CD4-positive, alpha-beta T cell treated with Interleukin-1 beta for 1 hour (primary cell): ENCODE data around the gene SLC2A9.

ENCODE experiments used
- DNase-seq, 2 donors: peaks; one replicate each; pipeline ENCODE4 v3.0.0-alpha.2; 2020 to 2022

SLC2A9 gene

DNA sequence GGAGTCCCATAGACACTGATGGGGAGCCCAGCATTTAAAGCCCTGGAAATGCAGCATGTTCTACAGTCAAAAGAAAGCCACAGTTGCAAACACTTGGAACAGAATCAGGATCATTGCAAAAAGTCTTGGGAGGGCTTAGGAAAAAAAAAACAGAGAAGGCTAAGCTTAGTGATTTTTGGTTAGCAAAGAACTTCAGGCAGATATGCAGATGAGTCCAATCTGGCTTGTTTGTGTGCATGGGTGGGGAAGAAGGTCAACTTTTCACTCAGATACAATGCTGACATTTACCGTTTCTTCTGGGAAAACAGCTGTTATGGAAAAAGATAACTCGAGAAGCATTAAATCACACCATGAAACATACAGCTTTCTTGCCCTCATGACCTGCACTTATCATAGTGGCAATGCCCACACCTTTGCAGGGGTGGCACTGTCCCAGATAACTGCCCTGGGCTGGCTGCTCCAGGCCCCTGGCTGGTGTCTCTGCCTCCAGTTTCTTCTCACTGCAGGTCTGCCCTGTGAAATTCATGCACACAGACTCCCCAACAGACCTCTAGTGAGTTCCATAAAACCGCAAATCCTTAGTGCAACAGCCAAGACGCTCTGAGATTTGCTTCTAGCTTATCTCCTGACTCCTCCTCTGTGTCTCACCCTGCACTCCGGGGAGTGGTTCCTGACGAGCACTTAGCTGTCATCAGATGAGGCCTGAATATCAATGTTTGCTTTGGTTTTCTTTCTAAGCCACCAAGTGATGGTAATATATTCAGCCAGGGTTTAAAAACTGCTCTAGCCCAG, 140.7 kb downstream of the SLC2A9 start:
- no peak for DNase-seq

DNA sequence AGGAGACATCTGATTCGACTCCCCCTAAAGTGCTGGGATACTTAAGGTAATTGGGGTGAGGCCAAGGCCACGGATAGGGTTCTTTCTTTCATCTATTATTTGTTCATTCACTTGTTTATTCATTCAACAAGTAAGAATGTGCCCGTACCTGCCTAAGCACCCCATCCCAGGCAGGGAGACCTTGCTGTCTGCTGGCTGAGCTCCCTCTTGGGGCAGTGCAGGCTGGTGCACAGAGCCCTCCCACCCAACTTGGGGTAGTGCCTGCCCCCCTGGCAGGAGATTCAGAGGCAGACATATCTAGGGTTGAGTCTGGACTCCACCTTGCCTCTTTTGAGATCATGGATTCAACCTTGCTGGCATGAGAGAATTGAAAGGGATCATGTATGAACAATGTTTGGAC, 144.2 kb downstream of the SLC2A9 start:
- DNase-seq = no peak

DNA sequence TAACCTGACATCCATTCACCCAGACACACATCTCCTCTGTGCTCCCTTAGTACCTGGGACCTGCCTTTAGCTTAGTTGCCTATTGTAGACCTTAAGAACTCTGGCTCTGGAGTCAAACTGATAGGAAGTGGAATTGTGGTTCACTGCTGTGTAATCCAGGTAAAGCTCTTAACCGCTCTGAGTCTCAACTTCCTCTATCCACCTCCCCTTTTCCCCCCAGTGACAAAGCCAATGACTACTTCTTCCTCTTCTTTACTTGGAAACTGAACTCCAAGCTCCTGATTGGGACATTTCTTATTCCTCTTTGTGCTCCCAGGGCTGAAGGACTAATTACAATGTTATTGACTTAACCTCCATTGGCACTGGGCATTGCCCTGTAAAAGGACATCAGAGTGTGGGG, 145.8 kb downstream of the SLC2A9 start:
- no peak for DNase-seq

DNA sequence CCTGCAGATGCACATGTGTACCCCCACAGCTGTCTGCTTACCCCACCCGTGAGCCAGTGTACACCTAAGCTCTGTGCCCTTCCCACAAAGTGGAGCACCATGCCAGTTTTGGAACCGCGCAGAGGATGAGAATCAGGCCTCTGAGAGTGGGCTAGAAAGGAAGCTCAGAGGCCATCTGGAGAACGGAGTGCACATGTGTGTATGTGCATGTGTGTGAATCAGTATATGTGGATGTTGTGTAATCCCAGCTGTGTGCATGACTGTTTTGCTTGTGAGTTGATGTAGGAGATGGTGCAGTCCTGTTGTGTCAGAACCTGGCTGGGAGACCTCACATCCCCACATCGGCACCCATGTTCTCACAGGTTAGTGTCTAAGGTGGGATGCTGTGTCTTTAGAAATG, 146.9 kb downstream of the SLC2A9 start:
- no peak for DNase-seq

DNA sequence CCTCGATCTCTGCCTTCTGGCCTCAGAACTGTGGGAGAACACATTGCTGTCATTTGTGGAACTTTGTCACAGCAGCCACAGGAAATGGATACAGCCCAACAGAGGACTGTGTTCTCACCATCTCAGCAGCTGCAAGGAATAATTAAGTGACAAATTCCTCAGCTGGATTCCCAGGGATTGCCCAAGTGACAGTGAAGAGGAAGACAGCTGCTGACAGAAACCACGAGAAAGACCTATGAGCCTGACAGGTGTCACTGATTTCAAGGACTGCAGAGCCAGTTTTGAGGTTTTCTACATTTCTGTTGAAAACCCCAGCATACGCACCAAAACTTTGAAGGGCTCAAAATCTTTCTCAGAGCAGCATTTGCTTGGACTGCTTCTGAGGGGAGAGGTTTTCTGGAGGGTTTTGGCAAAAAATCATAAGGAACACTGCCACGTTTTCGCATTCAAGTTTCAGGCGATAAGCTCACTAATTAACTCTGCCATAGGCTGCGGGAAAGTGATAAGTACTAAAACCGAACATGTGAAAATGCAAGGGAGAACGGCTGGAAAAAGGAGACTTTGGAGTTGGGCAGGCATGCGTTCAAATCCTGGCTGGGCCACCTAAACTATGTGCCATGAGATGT, 151.0 kb downstream of the SLC2A9 start:
- no peak for DNase-seq

DNA sequence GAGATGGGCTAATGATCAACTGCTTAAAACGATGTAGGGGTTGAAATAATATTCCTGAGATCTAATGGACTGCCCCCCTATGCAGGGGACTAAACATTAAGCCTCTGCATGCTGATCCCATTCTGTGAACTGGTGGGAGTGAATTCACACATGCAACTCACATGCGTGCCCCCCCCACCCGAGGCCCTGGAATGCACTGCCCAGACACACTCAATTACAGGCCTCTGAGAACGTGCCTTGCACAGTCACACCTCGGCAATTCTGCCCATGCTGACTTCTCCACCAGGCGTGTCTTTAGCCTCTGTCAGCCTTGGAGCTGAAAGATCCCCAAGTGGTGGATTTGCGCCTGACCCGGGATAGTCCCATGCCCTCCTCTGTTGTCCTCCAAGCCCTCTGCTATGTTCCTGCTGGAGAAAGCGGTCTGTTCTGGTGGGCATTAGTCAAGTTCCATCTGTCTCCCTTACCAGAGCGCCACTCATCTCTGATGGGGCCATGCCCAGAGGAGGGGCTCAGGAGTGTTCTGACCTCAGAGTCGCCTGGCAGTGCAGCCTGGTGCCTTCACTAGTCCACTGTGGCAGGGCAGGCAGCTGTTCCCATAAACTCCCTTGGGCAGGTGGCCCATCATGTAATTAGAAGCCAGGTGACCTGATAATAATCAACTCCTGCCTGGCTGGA, 153.4 kb downstream of the SLC2A9 start:
- no peak for DNase-seq

DNA sequence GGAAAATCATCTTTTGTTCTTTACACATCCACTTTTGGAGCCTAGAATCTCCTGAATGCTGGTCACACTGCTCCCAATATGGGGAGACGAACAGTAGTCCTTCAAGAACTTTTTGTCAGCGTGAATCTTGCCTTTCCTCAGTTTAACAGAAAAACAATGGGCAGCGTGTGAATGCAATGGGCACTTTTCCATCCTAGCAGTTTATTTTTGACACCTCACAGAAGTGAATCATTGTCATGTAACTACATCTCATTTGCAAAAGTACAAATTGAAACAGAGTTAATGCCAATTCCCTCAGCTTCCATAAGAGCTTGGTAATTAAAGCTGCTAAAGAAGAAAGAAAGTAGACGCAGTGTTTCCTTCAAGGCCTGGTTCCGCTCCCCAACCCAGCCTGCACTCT, 154.4 kb downstream of the SLC2A9 start:
- no peak for DNase-seq

DNA sequence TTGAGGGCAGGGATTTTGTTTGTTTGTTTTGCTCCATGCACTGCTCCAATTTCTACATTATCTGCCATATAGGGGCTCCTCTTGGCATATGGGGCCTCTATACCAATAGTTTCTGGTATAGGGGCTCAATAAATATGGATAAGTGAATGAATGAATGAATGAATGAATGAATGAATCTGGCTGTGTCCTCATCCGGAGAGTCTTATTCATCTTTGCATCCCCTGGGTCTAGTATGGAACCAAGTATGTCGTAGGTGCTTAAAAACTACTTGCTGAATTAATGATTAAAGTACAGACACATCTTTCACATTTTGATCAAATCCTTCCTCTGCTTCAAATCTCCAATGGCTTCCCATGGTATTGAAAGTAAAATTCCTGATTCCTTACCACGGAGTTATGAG, 159.7 kb downstream of the SLC2A9 start:
- no peak for DNase-seq

DNA sequence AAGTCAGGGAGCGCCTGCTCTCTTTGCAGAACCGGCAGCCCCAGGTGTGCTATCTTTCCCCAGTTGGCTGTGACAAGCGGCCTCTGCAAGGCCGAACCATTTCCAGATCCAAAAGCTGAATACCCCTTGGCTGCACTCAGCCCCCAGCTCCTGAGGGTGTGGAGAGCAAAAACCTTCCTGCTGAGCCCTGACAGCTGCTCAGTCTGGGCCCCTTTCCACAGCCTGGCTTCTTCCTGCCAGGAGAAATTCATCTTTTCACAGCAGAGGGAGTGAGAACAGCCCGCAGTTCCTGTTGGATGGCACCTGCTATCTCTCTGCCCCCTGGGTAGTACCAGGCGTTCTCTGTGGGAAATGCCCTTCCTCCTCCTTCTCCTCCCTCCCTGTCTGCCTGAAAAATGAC, 161.5 kb downstream of the SLC2A9 start:
- DNase-seq = no peak

DNA sequence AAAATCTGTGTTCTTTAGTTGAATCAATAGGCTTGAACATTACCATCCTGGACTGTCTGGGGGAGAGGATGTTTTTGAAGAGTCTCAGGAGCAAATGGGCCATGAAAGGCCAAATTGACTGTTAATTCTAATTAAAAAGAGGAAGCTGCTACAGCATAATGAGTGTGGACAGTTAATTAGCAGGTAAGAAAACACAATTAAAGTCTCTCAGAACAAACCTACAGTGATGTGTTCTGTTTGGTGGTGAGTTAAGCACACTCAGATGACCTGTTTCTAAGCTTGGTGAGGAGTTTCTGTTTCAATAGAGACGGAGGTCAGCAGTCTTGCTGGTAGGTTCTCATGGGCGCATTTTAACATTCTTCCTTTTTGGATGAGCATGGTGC, 171.8 kb downstream of the SLC2A9 start:
- DNase-seq = no peak

DNA sequence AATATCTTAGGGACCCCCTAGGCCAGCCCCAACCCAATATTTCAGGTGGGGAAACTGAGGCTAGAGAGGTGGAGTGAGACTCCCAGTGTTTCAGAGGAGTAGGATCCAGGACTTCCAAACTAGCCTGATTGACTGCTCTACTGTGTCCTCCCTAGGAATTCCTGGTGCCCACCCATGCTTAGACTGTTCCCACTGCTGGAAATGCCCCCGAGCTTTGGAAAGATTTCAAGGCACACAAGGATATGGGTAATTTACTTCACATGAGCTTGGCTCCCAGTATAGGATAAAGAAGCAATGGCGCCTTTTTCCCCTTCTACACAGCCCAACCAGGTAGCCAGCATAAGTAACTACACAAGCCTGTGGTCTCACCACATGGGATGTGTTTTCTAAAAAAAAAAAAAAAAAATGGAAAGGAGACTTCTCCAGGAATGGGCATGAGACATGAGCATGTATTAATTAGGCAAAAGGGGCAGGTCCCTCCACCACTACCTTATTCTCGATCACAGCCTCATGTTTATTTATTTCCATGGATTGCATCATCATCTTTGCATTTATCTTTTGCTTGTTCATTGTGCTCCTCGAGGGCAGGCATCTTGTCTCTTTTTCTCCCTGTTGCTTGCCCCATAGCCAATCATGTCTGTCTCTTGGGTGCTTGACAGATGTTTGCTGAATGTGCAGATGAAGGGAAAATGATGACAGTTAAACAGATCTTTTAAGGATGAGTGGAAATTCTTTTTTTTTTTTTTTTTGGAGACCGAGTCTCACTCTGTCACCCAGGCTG, 173.1 kb downstream of the SLC2A9 start:
- DNase-seq = no peak

DNA sequence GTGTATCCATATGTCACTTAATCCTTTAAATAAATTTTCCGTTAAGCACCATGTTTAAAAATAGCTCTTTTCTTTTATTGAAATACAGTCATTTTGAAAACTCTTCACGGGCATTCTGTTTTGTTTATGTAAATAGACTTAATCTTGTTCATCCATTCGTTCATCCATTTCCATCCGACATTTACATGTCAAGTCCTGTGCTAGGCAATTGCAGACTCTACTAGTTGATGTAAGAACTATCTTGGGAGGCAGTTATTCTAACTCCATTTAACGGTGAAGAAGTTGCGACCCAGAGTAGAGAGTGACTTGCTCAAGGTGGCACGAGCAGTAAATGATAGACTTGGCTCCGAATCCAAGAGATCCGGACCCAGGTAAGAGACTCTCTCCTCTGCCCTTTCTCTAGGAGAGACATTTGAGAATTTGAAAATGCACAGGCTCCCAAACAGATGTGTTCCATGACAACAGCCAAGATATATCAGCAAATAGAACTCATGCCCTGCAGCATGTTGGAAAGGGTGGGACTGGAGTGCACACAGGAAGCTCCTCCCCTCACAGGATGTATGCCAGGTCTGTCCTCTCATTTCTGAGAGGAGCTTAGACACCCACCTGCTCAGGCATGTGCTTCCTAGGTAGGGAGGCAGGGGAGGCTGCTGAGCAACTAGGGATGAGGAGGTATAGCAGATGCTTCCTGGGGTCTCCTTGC, 175.4 kb downstream of the SLC2A9 start:
- DNase-seq = no peak

DNA sequence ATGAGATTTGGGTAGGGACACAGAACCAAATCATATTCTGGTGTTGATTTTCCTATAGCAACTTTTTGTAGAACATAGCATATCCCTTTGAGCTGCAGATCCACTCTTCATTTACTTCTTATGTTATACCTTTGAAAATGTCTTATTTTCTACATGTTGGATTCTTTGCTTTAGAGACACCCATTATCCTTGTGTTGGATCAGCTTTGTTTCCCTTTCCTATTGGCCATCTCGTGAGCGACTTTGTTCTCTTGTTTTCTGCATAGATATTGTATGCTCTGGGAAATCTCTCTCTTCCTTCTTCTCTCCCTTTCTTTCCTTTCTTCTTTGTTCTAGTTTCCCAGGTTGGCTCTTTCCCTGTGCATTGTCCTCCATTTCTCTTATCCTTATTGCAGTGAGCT, 180.2 kb downstream of the SLC2A9 start:
- no peak for DNase-seq

DNA sequence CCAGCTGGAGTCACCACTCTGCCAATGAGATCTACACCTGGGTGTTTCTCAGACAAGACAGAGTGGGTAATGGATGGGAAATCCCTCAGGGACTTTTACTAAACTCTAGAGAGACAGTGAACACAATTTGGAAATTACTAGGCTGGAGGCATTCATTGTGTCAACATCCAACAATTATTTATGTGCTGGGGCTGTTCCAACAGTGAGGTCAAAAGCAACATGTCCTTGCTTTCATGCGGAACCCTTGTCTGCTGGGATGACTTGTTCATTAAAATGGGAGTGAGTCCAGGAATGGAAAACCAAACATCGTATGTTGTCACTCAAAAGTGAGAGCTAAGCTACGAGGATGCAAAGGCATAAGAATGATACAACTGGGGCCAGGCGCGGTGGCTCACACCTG, 185.9 kb downstream of the SLC2A9 start:
- DNase-seq = no peak

DNA sequence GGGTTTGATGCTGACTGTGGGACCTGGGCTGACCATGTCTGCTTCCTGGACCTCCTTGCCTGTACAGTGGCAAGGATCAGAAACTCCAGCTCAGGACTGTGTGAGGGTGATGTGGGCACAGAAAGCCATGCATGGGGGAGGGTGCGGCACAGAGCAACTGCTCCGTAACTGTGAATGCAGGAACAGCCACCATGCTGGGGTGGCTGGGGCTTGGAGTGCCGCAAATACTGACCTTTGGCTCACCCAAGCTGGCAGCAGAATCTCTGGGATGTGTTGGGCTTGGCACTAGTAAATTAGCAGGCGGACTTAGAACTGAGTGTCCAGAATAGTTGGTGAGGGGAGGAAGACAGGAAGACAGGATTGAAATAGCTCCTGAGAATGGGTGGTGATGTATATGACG, 187.9 kb downstream of the SLC2A9 start:
- DNase-seq = no peak

DNA sequence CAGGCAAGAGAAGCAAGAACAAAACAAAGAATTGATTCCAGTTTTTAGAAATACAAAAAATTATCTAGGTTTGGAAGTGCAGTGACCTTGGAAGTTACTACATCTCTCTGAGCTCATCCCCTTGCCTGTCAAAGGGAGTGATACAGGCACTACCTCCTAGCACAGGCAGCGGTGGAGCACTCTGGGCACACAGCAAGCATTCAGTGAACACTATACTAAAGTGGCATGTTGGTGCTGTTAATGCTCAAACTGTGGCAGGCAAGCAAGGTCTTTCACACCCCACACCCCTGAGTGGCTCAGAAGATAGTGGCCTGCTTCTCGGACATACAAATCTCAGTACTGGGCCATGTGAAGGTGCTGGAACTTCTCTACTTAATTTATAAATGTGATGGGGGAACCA, 188.7 kb downstream of the SLC2A9 start:
- DNase-seq = no peak

DNA sequence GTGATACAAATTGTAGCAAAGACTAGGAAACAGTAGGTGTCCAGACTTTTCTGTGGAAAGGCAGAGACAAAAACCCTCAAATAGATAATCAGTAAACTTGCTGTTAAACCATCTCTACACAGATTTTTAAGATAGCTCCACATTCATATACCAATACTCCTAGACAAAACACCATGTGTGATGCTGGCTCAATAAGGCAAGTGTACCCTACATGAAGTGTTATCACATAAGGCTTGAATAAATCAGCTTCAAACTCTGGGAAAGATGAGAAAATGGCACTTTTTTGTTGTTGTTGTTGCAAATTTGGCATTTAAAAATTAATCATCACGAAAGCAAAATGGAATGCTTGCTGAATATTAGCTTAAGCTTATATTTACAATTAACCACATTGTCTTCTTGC, 194.7 kb downstream of the SLC2A9 start:
- DNase-seq = no peak

DNA sequence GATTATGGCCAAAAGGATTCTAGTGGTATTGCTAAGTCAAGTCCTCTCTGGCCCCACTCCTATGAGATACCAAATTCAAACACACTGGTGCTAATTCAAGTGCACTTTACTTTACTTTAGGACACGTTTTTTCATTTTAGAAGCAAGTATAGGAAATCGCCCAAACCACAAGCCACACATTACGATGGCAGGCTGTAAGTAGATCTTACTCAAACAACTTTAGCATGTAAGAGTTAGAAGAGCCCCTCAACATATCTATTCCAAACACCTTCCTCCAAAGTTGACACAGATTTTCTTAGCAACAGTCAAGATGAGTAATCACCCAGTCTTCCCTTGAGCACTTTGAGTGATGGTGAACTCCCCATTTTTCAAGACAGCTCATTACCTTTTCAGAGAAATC, 196.2 kb downstream of the SLC2A9 start:
- DNase-seq = no peak

DNA sequence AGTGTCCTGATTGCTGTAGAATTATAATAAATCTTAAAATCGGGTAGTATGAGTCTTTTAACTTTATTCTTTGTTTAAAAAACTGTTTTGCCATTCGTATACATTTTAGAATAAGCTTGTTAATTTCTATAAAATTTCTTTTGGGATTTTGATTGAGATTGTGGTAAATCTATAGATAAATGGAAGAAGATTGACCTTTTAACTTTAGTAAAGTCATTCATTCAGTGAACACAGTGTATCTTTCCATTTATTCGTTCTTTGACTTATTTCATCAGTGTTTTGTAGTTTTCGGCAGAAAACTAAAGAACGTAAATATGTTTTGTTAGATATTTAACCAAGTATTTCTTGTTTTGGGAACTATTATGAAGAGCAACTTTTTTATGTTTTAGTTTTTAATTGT, 201.0 kb downstream of the SLC2A9 start:
- no peak for DNase-seq

DNA sequence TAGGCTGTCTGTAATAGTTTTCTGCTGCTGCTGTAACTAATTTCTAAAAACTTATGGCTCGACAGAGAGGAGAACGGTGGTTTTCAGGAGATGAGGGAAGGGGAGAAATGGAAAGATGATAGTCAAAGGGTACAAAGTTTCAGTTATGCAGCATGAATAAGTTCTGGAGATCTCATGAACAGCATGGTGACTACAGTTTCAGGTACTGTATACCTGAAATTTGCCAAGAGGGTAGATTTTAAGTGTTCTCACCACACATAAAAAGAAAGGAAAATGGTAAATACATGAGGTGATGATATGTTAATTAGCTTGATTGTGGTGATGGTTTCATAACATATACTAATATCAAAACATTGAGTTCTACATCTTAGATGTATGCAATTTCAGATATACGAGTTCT, 205.0 kb downstream of the SLC2A9 start:
- no peak for DNase-seq

DNA sequence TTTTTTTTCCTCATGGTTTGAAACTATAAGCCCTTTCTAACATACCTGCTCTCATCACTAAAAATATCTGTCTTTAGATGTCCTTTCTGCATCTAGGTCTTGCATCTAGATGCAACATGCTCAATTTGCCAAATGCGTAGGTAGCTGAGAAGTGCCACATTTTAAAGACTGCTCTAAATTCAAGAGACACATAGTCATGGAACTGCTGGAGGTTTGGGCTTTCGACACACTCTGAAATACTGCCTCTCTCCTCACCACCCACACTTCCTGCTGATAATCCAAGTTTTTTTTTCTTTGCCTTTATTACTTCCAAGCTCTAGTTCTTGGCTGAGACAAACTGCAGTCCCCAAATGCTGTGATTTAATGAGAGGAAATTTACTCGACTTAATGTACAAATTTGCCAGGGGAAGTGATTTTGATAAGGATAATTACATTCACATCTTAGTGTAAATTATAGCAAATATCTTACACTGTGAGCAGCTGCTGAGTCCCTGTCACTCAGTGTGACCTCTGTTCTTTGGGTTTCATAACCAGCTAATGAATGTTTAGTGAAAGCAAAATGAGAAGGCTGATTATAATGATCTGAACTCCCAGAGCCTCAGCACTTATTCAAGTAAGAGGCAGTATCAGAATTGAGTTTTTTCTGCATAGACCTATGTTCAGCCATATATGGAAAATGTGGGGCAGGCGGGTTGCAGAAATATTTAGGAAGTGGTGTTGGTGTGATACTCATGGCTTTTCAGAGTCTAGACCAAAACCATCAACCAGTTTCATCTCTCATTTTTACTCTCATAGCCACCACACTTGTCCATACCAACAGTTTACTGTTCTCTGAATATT, 208.6 kb downstream of the SLC2A9 start:
- DNase-seq = no peak

DNA sequence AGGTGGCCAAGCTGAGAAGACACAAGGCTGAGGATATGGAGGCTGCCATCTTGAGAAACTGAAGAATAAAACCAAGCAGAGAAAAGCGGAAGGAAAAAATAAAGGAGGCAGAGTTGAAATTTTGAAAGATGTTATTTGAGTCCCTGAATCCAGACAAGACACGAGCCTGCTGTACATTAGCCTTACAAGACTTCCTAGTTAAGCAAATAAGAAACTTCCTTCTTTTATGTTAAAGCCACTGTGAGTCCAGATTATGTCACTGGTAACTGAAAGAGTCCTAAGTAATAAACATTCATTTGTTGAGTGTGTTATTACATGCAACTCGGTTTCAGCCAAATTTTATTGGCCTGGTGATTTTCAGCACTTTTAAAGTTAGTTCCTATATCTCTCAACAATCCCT, 209.5 kb downstream of the SLC2A9 start:
- no peak for DNase-seq
